ENCODE measurements around the gene IFNA2. TPM values are rescaled to one million over a fixed set of nuclear protein-coding genes. Genes with fewer than 3 reads are reported as not detected.
"Not testable (repeated sequence)": the region's sequence is repeated elsewhere in the genome, so short reads cannot be mapped to it uniquely, and the experiment has no call there.

IFNA2 gene
- not detected for total RNA-seq

DNA sequence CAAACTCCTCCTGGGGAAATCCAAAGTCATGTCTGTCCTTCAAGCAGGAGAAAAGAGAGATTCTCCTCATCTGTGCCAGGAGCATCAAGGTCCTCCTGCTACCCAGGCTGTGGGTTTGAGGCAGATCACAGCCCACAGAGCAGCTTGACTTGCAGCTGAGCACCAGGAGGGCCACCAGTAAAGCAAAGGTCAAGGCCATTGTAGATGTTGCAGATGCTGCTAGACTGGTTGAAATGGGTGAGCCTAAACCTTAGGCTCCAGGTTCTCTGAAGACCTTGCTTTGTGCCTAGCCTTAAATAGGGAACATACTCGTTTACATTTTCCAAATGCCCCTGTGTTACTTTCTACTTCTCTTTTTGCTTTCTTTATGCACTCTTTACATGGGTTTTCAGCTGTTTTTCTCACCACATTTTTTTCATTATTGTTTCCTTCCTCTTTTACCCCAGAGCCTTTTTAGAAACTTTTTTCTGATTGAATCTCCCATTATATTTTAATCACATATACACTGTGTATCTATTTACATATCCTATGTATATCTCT is at the start of gene IFNA2:
TSS of gene IFNA2 (minus strand) at position 268 of the 540 bp plus-strand sequence. CDS start at position 199, 69 bp downstream.
- ATAC-seq, result no peak
- ChIA-PET POLR2A (no interaction called here), CTCF (interaction anchor here (1.9 kb wide), 1 partner anchor 11 kb away, joined by 11 read pairs; no protein-coding TSS in a partner anchor)
- Mint-ChIP-seq H3K36me3 (ENCODE audit: low read depth) (no peaks in the 10 kb centered on the region), H3K4me1 (ENCODE audit: low read depth) (peaks cover 22% of the 10 kb centered on the region), H3K27me3 (ENCODE audit: low read depth) (peaks cover 41% of the 10 kb centered on the region), H3K9me3 (ENCODE audit: insufficient read depth) (no peaks in the 10 kb centered on the region), H3K4me3 (no peak within 1 kb of the TSS), H3K27ac (no peak within 1 kb of the TSS)
- DNase-seq, result no peak

- POLR2A ChIA-PET; H3K4me3 Mint-ChIP-seq; H3K4me1 Mint-ChIP-seq (ENCODE audit: low read depth); ATAC-seq; H3K36me3 Mint-ChIP-seq (ENCODE audit: low read depth); H3K9me3 Mint-ChIP-seq (ENCODE audit: insufficient read depth); DNase-seq; H3K27ac Mint-ChIP-seq: not testable (repeated sequence)
- CTCF ChIA-PET, result interaction anchor here (0.7 to 2.7 kb wide), 41 partner anchors 9 to 360 kb away, joined by 3 to 31 read pairs (median 5); partner anchors contain the start of genes IFNA8 and IFNE
- peaks cover 32% of the 10 kb centered on the region for H3K27me3 Mint-ChIP-seq (ENCODE audit: low read depth)
Measured at GRCh38 chr9:21435015-21435383, 49.8 kb upstream of the IFNA2 start.

DNA sequence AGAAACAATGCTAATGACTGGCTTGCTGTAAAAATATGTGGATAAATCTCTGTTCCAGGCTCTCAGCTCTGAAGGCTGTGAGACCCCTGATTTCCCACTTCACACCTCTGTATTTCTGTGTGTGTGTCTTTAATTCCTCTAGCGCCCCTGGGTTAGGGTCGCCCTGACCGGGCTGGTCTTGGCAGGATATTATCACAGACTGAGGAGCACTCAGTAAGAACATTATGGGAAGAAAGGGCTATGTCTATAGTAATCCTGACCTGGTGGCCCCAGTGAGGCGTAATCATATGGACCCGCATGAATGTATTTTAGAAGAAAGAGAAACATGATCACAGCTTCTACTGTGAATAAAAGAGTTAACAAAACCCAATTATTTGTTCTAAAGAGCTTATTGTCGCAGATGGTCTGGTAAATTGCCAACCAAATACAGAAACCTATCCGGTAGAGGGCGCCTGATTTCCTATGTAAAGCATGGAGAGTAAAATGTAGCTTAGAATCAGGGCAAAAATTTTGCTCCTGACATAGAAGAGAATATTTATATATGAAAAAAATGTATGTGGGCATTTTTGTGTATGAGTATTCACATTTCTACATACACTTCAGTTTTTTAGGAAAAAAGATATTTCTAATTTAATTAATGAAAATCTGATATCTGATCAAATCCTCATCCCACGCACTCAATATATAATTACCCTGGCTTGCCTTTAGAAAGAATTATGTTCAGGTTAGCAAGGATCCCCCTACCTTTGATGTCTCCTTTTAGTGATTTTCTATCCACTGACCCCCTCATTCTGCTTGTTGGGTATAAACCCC is 49.2 kb upstream of the IFNA2 start:
- POLR2A ChIA-PET, result no interaction called here
- H3K36me3 Mint-ChIP-seq (ENCODE audit: low read depth), result no peaks in the 10 kb centered on the region
- H3K27ac Mint-ChIP-seq, result no peak overlapping the region
- CTCF ChIA-PET, result interaction anchor here (0.7 to 2.7 kb wide), 43 partner anchors 9 to 360 kb away, joined by 3 to 31 read pairs (median 5); partner anchors contain the start of genes IFNA8 and IFNE
- H3K9me3 Mint-ChIP-seq (ENCODE audit: insufficient read depth), result no peaks in the 10 kb centered on the region
- DNase-seq (peak; percentile 73), ATAC-seq (peak; percentile 51)
- H3K4me1 Mint-ChIP-seq (ENCODE audit: low read depth), result no peaks in the 10 kb centered on the region
- peaks cover 37% of the 10 kb centered on the region for H3K27me3 Mint-ChIP-seq (ENCODE audit: low read depth)
- no peak overlapping the region for H3K4me3 Mint-ChIP-seq

- POLR2A ChIA-PET, result no interaction called here
- no peaks in the 10 kb centered on the region for H3K36me3 Mint-ChIP-seq (ENCODE audit: low read depth)
- no peaks in the 10 kb centered on the region for H3K9me3 Mint-ChIP-seq (ENCODE audit: insufficient read depth)
- peaks cover 47% of the 10 kb centered on the region for H3K27me3 Mint-ChIP-seq (ENCODE audit: low read depth)
- H3K4me1 Mint-ChIP-seq (ENCODE audit: low read depth), result no peaks in the 10 kb centered on the region
- no peak overlapping the region for H3K27ac Mint-ChIP-seq
- DNase-seq (no peak), ATAC-seq (no peak)
- CTCF ChIA-PET, result interaction anchor here (0.9 to 2.8 kb wide), 8 partner anchors 12 to 358 kb away, joined by 3 to 31 read pairs (median 7); no protein-coding TSS in a partner anchor
- no peak overlapping the region for H3K4me3 Mint-ChIP-seq
Measured at GRCh38 chr9:21432672-21433425, 47.7 kb upstream of the IFNA2 start.

DNA sequence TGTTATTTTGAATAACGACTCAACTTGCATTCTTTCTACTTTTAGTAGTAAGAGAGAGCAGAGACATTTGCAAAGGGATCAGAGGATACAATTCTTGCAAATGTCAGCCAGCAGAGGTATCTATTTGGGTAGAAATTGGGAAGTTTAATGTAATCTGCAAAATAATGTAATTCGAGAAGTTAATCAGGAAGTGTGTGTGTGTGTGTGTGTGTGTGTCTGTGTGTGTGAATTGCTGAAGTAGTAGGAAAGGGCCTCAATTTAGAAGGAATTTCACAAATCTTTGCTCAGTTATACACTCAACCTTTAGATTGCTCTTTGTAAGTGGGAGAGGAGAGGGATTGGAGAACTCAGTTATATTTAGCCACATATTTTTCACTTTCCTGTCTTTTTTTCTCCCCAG is 44.0 kb upstream of the IFNA2 start:
- ChIA-PET POLR2A (no interaction called here), CTCF (interaction anchor here (1.1 kb wide), 1 partner anchor 103 kb away, joined by 4 read pairs; no protein-coding TSS in a partner anchor)
- DNase-seq, result no peak
- Mint-ChIP-seq H3K4me1 (ENCODE audit: low read depth) (no peaks in the 10 kb centered on the region), H3K27ac (no peak overlapping the region), H3K36me3 (ENCODE audit: low read depth) (no peaks in the 10 kb centered on the region), H3K9me3 (ENCODE audit: insufficient read depth) (no peaks in the 10 kb centered on the region), H3K27me3 (ENCODE audit: low read depth) (peaks cover 60% of the 10 kb centered on the region), H3K4me3 (no peak overlapping the region)
- no peak for ATAC-seq

DNA sequence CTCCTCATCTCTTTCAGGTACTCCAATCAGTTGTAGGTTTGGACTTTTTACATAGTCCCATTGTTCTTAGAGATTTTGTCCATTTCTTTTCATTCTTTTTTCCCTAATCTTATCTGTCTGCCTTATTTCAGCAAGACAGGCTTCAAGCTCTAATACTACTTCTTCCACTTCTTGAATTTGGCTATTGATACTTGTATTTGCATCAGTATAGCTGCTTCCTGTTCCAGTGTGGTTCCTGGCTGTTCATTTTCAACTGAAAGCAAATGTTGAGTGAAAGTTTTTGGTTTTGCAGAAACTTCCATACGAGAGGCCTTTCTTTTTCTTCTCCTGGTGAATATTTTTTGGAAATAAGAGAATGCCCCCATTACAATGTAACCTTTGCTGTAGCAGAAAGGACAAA is 43.0 kb upstream of the IFNA2 start:
- POLR2A ChIA-PET, result no interaction called here
- Mint-ChIP-seq H3K4me3 (no peak overlapping the region), H3K27ac (no peak overlapping the region), H3K27me3 (ENCODE audit: low read depth) (peaks cover 56% of the 10 kb centered on the region), H3K36me3 (ENCODE audit: low read depth) (no peaks in the 10 kb centered on the region), H3K4me1 (ENCODE audit: low read depth) (no peaks in the 10 kb centered on the region), H3K9me3 (ENCODE audit: insufficient read depth) (no peaks in the 10 kb centered on the region)
- ATAC-seq, result no peak
- DNase-seq, result no peak
- CTCF ChIA-PET, result interaction anchor here (1.1 to 1.4 kb wide), 4 partner anchors 19 to 102 kb away, joined by 3 to 4 read pairs (median 3); partner anchors contain the start of gene IFNA8

GRCh38 chr9:21415493-21416267 is 30.5 kb upstream of the IFNA2 start:
- DNase-seq, result no peak
- CTCF ChIA-PET, result interaction anchor here (1.5 kb wide), 1 partner anchor 20 kb away, joined by 7 read pairs; no protein-coding TSS in a partner anchor
- ATAC-seq, result no peak
- Mint-ChIP-seq H3K4me1 (ENCODE audit: low read depth) (peaks cover 5% of the 10 kb centered on the region), H3K27ac (no peak overlapping the region), H3K9me3 (ENCODE audit: insufficient read depth) (no peaks in the 10 kb centered on the region), H3K27me3 (ENCODE audit: low read depth) (peaks cover 14% of the 10 kb centered on the region), H3K36me3 (ENCODE audit: low read depth) (no peaks in the 10 kb centered on the region), H3K4me3 (no peak overlapping the region)
- POLR2A ChIA-PET, result no interaction called here

DNA sequence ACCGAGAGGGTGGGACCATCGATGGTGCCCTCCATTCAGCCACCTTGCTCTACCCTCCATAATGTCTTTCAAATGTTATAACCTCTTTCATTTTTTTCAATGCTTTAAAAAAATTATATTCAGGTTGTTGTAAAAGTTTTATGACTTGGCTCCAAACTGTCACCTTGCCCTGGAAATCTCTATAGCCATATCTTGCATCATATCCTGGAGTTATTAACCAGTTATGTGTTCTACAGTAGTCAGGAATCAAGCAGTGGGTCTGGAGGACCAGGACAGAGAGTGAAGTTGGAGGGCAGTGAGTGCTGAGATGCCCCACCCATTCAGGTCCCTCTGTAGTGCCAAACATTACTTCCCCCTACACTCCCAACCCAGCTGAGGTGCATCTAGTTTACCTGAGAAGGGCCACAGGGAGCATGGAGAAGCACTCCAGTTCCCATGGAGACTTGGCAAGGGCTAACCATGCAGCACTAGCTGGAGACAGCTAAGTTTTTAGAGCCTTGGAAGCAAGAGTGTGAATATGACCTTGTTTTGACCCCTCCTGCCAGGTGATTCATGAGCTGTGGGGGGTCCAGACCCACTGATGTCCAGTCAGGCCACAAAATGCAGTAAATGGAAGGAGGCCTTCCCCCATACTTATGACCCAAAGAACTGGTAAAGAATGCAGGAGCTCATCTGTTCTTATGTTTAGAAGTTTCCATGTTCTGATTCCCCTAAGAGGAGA is 29.2 kb upstream of the IFNA2 start:
- Mint-ChIP-seq H3K27ac (no peak overlapping the region), H3K27me3 (ENCODE audit: low read depth) (peaks cover 20% of the 10 kb centered on the region), H3K4me1 (ENCODE audit: low read depth) (peaks cover 5% of the 10 kb centered on the region), H3K4me3 (no peak overlapping the region), H3K36me3 (ENCODE audit: low read depth) (no peaks in the 10 kb centered on the region), H3K9me3 (ENCODE audit: insufficient read depth) (no peaks in the 10 kb centered on the region)
- DNase-seq (no peak), ATAC-seq (no peak)
- CTCF ChIA-PET, result interaction anchor here (0.8 to 3.3 kb wide), 3 partner anchors 18 to 178 kb away, joined by 3 to 15 read pairs (median 3); no protein-coding TSS in a partner anchor
- POLR2A ChIA-PET, result no interaction called here

- DNase-seq, result no peak
- peak; percentile 47 for ATAC-seq
- Mint-ChIP-seq H3K36me3 (ENCODE audit: low read depth) (no peaks in the 10 kb centered on the region), H3K4me1 (ENCODE audit: low read depth) (peaks cover 5% of the 10 kb centered on the region), H3K9me3 (ENCODE audit: insufficient read depth) (no peaks in the 10 kb centered on the region), H3K27me3 (ENCODE audit: low read depth) (peaks cover 21% of the 10 kb centered on the region), H3K4me3 (no peak overlapping the region), H3K27ac (no peak overlapping the region)
- ChIA-PET POLR2A (no interaction called here), CTCF (interaction anchor here (2.5 to 3.3 kb wide), 2 partner anchors 18 to 88 kb away, joined by 7 to 15 read pairs; no protein-coding TSS in a partner anchor)
Measured at GRCh38 chr9:21413624-21414023, 28.4 kb upstream of the IFNA2 start.

GRCh38 chr9:21413151-21413550 is 28.0 kb upstream of the IFNA2 start:
- CTCF ChIA-PET, result interaction anchor here (0.8 to 3.3 kb wide), 3 partner anchors 15 to 87 kb away, joined by 3 to 15 read pairs (median 7); no protein-coding TSS in a partner anchor
- Mint-ChIP-seq H3K27ac (no peak overlapping the region), H3K9me3 (ENCODE audit: insufficient read depth) (no peaks in the 10 kb centered on the region), H3K27me3 (ENCODE audit: low read depth) (peaks cover 21% of the 10 kb centered on the region), H3K4me3 (no peak overlapping the region), H3K4me1 (ENCODE audit: low read depth) (peaks cover 5% of the 10 kb centered on the region), H3K36me3 (ENCODE audit: low read depth) (no peaks in the 10 kb centered on the region)
- DNase-seq (no peak), ATAC-seq (no peak)
- POLR2A ChIA-PET, result no interaction called here

All from activated CD8-positive, alpha-beta T cell treated with anti-CD3 and anti-CD28 coated beads, Interleukin-2, amount 10 ng/mL, durations not matched to agents 7 days and 5 days (primary cell).